SK-N-SH treated with all-trans-retinoic acid at 6 μM for 48 hours (cell line): ENCODE data around the gene CST7.

Experiments
- ARNTL ChIP-seq: fragments of 450-650 bp; formaldehyde crosslinking; IDR thresholded peaks from 2 replicates; pipeline ENCODE4 v1.5.0; 2020; ENCODE audit warnings: low read depth, mild to moderate bottlenecking, moderate library complexity, borderline replicate concordance
- BACH2 ChIP-seq: fragments of 250-450 bp; sonication (Bioruptor Pico); IDR thresholded peaks from 2 replicates; pipeline ENCODE4 v1.9.0; 2021; ENCODE audit warnings: mild to moderate bottlenecking, borderline replicate concordance
- CSRNP3 ChIP-seq: fragments of 250-450 bp; sonication (Bioruptor Pico); IDR thresholded peaks from 2 replicates; pipeline ENCODE4 v1.5.1; 2021; ENCODE audit warnings: mild to moderate bottlenecking, moderate library complexity
- ESRRG ChIP-seq: fragments of 250-450 bp; sonication (Bioruptor Pico); IDR thresholded peaks from 2 replicates; pipeline ENCODE4 v1.6.1; 2021; ENCODE audit warnings: mild to moderate bottlenecking
- ZC3H10 ChIP-seq: fragments of 250-450 bp; sonication (Bioruptor Pico); IDR thresholded peaks from 2 replicates; pipeline ENCODE4 v1.5.1; 2021; ENCODE audit warnings: mild to moderate bottlenecking, moderate library complexity
- ZFP30 ChIP-seq: fragments of 450-650 bp; formaldehyde crosslinking; IDR thresholded peaks from 2 replicates; pipeline ENCODE4 v1.5.0; 2022; ENCODE audit warnings: mild to moderate bottlenecking, moderate library complexity
- ZNF565 ChIP-seq: fragments of 450-650 bp; formaldehyde crosslinking; conservative IDR thresholded peaks from 2 replicates; pipeline ENCODE4 v1.5.0; 2020; ENCODE audit warnings: low read depth, mild to moderate bottlenecking, moderate library complexity
- ZNF8 ChIP-seq: fragments of 450-650 bp; formaldehyde crosslinking; IDR thresholded peaks from 2 replicates; pipeline ENCODE4 v1.5.0; 2020; ENCODE audit warnings: mild to moderate bottlenecking, moderate library complexity

GRCh38 chr20:24912397-24913075 lies 36.5 kb upstream of the CST7 start:
- TF ChIP-seq ESRRG (CRISPR knock-in tag), result no peak
- TF ChIP-seq ZC3H10 (CRISPR knock-in tag), result no peak
- no peak for TF ChIP-seq ZNF8 (CRISPR knock-in tag)
- TF ChIP-seq ZFP30 (CRISPR knock-in tag), result no peak
- TF ChIP-seq ZNF565 (CRISPR knock-in tag), result no peak
- TF ChIP-seq ARNTL (CRISPR knock-in tag), result no peak
- no peak for TF ChIP-seq BACH2
- no peak for TF ChIP-seq CSRNP3
